ENCODE measurements around the gene ARID3A.

- TF ChIP-seq IRF2 (CRISPR knock-in tag; IDR thresholded peaks at IDR 0.05; ENCODE audit: borderline replicate concordance, low read depth) (no peak), SOX15 (CRISPR knock-in tag; IDR thresholded peaks at IDR 0.05) (no peak), ZNF423 (CRISPR knock-in tag; IDR thresholded peaks at IDR 0.05) (no peak), NFYB (CRISPR knock-in tag; conservative IDR thresholded peaks at IDR 0.05; ENCODE audit: low read depth) (no peak; the same call in 1 of the 2 replicates)
Observed at GRCh38 chr19:892243-892893, 33.5 kb upstream of the ARID3A start.

All from WTC11 (cell line).